22Rv1 (cell line): ENCODE results near the gene EPS8L3.
"Not testable (repeated sequence)": the region's sequence is repeated elsewhere in the genome, so short reads cannot be mapped to it uniquely, and the experiment has no call there.

ENCODE experiments used
- ZFX ChIP-seq: fragments of 450-650 bp; IDR thresholded peaks from 2 replicates; pipeline ENCODE4 v1.6.1; 2017; ENCODE audit warnings: antibody characterized with exemption, borderline replicate concordance
- TF ChIP-seq, protein P1 (sequence below): fragments of 450-650 bp; IDR thresholded peaks from 2 replicates; pipeline ENCODE4 v1.5.1; 2017; ENCODE audit warnings: mild to moderate bottlenecking

DNA sequence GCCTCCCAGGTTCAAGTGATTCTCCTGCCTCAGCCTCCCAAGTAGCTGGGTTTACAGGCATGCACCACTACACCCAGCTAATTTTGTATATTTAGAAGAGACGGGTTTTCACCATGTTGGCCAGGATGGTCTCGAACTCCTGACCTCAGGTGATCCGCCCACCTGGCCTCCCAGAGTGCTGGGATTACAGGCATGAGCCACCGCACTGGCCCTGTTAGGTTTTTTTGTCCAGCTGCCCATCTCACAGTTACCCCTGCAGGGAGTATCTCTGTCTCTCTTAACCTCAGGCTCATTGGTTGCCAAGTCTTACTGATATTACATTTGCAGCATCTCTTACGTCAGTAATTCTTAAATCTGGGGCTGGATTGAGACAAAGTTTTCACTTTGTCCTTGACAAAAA, 7.4 kb downstream of the EPS8L3 start:
- TF ChIP-seq, protein P1, sequence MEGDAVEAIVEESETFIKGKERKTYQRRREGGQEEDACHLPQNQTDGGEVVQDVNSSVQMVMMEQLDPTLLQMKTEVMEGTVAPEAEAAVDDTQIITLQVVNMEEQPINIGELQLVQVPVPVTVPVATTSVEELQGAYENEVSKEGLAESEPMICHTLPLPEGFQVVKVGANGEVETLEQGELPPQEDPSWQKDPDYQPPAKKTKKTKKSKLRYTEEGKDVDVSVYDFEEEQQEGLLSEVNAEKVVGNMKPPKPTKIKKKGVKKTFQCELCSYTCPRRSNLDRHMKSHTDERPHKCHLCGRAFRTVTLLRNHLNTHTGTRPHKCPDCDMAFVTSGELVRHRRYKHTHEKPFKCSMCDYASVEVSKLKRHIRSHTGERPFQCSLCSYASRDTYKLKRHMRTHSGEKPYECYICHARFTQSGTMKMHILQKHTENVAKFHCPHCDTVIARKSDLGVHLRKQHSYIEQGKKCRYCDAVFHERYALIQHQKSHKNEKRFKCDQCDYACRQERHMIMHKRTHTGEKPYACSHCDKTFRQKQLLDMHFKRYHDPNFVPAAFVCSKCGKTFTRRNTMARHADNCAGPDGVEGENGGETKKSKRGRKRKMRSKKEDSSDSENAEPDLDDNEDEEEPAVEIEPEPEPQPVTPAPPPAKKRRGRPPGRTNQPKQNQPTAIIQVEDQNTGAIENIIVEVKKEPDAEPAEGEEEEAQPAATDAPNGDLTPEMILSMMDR, result not testable (repeated sequence)
- TF ChIP-seq ZFX, result not testable (repeated sequence)
